ENCODE measurements around the gene NOX5. TPM values are rescaled to one million over a fixed set of nuclear protein-coding genes. Genes with fewer than 3 reads are reported as not detected.

Gene NOX5
- total RNA-seq, 1 experiment from 2014 or later, result 1.2 TPM

GRCh38 chr15:68989541-68990230 lies 24.8 kb upstream of the NOX5 start:
- DNase-seq (ENCODE audit: low read depth), result no peak
- in situ Hi-C loops (cut with HindIII; ENCODE audit: low pct_unique_long_range_greater_than_20kb, low sequenced_read_pairs), result no loop called here

- DNase-seq (ENCODE audit: low read depth), result no peak
- in situ Hi-C loops (cut with HindIII; ENCODE audit: low pct_unique_long_range_greater_than_20kb, low sequenced_read_pairs), result no loop called here
These were observed 24.1 kb upstream of the NOX5 start for GRCh38 chr15:68990231-68990991.

- DNase-seq (ENCODE audit: low read depth), result no peak
- in situ Hi-C loops (cut with HindIII; ENCODE audit: low pct_unique_long_range_greater_than_20kb, low sequenced_read_pairs), result no loop called here
These were observed 23.4 kb upstream of the NOX5 start for GRCh38 chr15:68990992-68991500.

- no peak for DNase-seq (ENCODE audit: low read depth)
- in situ Hi-C loops (cut with HindIII; ENCODE audit: low pct_unique_long_range_greater_than_20kb, low sequenced_read_pairs), result no loop called here
These were observed 22.8 kb upstream of the NOX5 start for GRCh38 chr15:68991723-68992122.

GRCh38 chr15:68992696-68993095 lies 21.8 kb upstream of the NOX5 start:
- in situ Hi-C loops (cut with HindIII; ENCODE audit: low pct_unique_long_range_greater_than_20kb, low sequenced_read_pairs), result no loop called here
- no peak for DNase-seq (ENCODE audit: low read depth)

- in situ Hi-C loops (cut with HindIII; ENCODE audit: low pct_unique_long_range_greater_than_20kb, low sequenced_read_pairs), result no loop called here
- no peak for DNase-seq (ENCODE audit: low read depth)
These were observed 21.2 kb upstream of the NOX5 start for GRCh38 chr15:68993276-68993675.

- DNase-seq (ENCODE audit: low read depth), result no peak
- in situ Hi-C loops (cut with HindIII; ENCODE audit: low pct_unique_long_range_greater_than_20kb, low sequenced_read_pairs), result no loop called here
These were observed 20.3 kb upstream of the NOX5 start for GRCh38 chr15:68994149-68994548.

- in situ Hi-C loops (cut with HindIII; ENCODE audit: low pct_unique_long_range_greater_than_20kb, low sequenced_read_pairs), result no loop called here
- no peak for DNase-seq (ENCODE audit: low read depth)
These were observed 19.3 kb upstream of the NOX5 start for GRCh38 chr15:68994981-68995761.

GRCh38 chr15:68997050-68997449 lies 17.4 kb upstream of the NOX5 start:
- DNase-seq (ENCODE audit: low read depth), result no peak
- in situ Hi-C loops (cut with HindIII; ENCODE audit: low pct_unique_long_range_greater_than_20kb, low sequenced_read_pairs), result no loop called here

- no peak for DNase-seq (ENCODE audit: low read depth)
- in situ Hi-C loops (cut with HindIII; ENCODE audit: low pct_unique_long_range_greater_than_20kb, low sequenced_read_pairs), result no loop called here
These were observed 16.3 kb upstream of the NOX5 start for GRCh38 chr15:68997930-68998777.

- DNase-seq (ENCODE audit: low read depth), result no peak
- in situ Hi-C loops (cut with HindIII; ENCODE audit: low pct_unique_long_range_greater_than_20kb, low sequenced_read_pairs), result no loop called here
These were observed 15.4 kb upstream of the NOX5 start for GRCh38 chr15:68999091-68999490.

- in situ Hi-C loops (cut with HindIII; ENCODE audit: low pct_unique_long_range_greater_than_20kb, low sequenced_read_pairs), result no loop called here
- DNase-seq (ENCODE audit: low read depth), result no peak
These were observed 14.4 kb upstream of the NOX5 start for GRCh38 chr15:69000091-69000490.

GRCh38 chr15:69000725-69001503 lies 13.6 kb upstream of the NOX5 start:
- DNase-seq (ENCODE audit: low read depth), result no peak
- in situ Hi-C loops (cut with HindIII; ENCODE audit: low pct_unique_long_range_greater_than_20kb, low sequenced_read_pairs), result no loop called here

GRCh38 chr15:69002783-69003182 lies 11.7 kb upstream of the NOX5 start:
- DNase-seq (ENCODE audit: low read depth), result no peak
- in situ Hi-C loops (cut with HindIII; ENCODE audit: low pct_unique_long_range_greater_than_20kb, low sequenced_read_pairs), result no loop called here

GRCh38 chr15:69004011-69004410 lies 10.5 kb upstream of the NOX5 start:
- DNase-seq (ENCODE audit: low read depth), result no peak
- in situ Hi-C loops (cut with HindIII; ENCODE audit: low pct_unique_long_range_greater_than_20kb, low sequenced_read_pairs), result no loop called here

- in situ Hi-C loops (cut with HindIII; ENCODE audit: low pct_unique_long_range_greater_than_20kb, low sequenced_read_pairs), result no loop called here
- DNase-seq (ENCODE audit: low read depth), result no peak
These were observed 6.4 kb upstream of the NOX5 start for GRCh38 chr15:69008056-69008455.

GRCh38 chr15:69009341-69009740 lies 5.2 kb upstream of the NOX5 start:
- no peak for DNase-seq (ENCODE audit: low read depth)
- in situ Hi-C loops (cut with HindIII; ENCODE audit: low pct_unique_long_range_greater_than_20kb, low sequenced_read_pairs), result no loop called here
